ENCODE data around the gene EMILIN2.

DNA sequence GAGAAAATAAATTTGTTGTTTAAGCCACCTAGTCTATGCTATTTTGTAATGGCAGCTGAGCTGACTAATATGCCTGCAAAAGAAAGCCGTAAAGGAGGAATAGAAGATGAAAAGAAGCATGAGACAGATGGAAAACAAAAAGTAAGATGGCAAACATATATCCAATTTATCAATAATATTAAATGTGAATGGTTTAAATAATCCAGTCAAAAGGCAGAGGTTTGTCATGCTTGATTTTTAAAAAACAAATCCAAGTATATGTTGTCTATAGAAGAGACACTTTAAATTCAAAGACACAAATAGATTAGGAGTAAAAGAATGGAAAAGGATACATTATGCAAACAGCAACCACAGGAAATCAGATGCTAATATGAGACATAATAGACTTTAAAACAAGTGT is 35.4 kb upstream of the EMILIN2 start:
- TF ChIP-seq POLR2AphosphoS5 (IDR thresholded peaks at IDR 0.05; ENCODE audit: insufficient read depth, low read depth, low read length) (no peak), EZH2 (IDR thresholded peaks at IDR 0.05; ENCODE audit: borderline replicate concordance, low read depth, low read length, severe bottlenecking) (no peak)
